ENCODE results near the gene NEU2. TPM values are rescaled to one million over a fixed set of nuclear protein-coding genes. Genes with fewer than 3 reads are reported as not detected.

Gene NEU2
- total RNA-seq, 1 experiment from 2014 or later, result not detected

DNA sequence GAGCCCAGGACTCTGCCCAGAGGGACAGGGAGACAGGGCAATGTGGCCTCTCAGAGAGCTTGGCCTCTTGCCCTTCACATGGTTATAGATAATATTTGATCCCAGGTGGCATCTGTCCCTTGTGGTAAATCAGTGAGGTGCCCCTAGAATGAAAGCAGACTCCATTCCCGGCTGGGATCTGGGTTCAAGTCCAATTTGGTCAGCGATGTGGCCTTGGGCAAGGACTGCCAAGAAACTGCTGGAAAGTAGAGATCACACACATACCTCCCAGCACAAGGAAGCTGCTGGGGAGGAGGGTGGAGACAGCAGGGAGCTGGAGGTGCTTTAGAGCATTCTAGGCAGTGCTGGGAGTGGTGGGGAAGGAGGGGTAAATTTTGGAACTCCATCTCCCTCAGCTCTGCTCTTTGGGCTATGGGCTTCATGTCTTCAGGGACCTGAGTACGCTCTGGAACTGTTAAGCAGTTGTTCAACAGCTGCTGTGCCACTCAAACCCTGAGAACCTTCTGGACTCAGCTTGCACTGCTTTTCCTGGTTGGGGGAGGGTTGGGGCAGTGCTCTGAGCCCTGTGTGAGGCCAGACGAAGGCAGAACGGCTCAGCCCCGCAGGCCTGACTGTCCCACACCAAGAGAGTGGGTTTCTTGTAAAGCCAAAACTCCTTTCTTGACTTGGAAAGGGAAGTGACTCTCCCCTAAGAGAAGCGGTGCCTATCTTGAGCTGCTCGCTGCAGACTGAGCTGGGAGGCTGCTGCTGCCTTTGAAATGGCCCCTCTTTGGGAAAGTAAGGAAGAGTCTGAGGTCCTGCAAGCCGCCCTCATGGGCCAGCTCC, 50.7 kb downstream of the NEU2 start:
- H2BK120ac ChIP-seq (ENCODE audit: low read depth, low read length, poor library complexity, severe bottlenecking), result no peak overlapping the region
- H2BK12ac ChIP-seq (ENCODE audit: insufficient read length, low read depth, low read length), result no peak overlapping the region
- no peaks in the 10 kb centered on the region for H3K27me3 ChIP-seq (ENCODE audit: insufficient read depth, low read length)
- H3K79me1 ChIP-seq (ENCODE audit: insufficient read depth, low read depth, low read length, poor library complexity, severe bottlenecking), result no peaks in the 10 kb centered on the region
- H3K4me1 ChIP-seq (ENCODE audit: insufficient read depth, low read length), result no peaks in the 10 kb centered on the region
- H3K79me2 ChIP-seq (ENCODE audit: insufficient read depth, low read length), result no peaks in the 10 kb centered on the region
- Mint-ChIP-seq H3K27ac (no peak overlapping the region), H3K4me1 (peaks cover 26 to 38% of the 10 kb centered on the region in 2 experiments), H3K4me3 (no peak overlapping the region), H3K27me3 (ENCODE audit: low read depth) (peaks cover 2% of the 10 kb centered on the region; the same call in 1 of the 2 replicates), H3K36me3 (ENCODE audit: insufficient read depth in 1 of 3, low read depth in 3 of 3) (no peaks in the 10 kb centered on the region), H3K9me3 (no peaks in the 10 kb centered on the region)
- H4K5ac ChIP-seq (ENCODE audit: insufficient read length, low read depth, low read length), result no peak overlapping the region
- no peaks in the 10 kb centered on the region for H3K9me3 ChIP-seq (ENCODE audit: control insufficient read depth, low read depth, low read length)
- no peak overlapping the region for H2AK5ac ChIP-seq (ENCODE audit: insufficient read length, low read length)
- H2BK20ac ChIP-seq (ENCODE audit: low read depth, low read length, poor library complexity, severe bottlenecking), result no peak overlapping the region
- no peak overlapping the region for H3T11ph ChIP-seq (ENCODE audit: low read length)
- no peak overlapping the region for H3K14ac ChIP-seq (ENCODE audit: insufficient read depth, low read length)
- no peak overlapping the region for H2BK15ac ChIP-seq (ENCODE audit: low read depth, low read length)
- WGBS (ENCODE audit: extremely low coverage, insufficient read length, low lambda C conversion rate), result no CpG with 5 or more reads among the region's 9 CpGs
- no peak overlapping the region for H3K4ac ChIP-seq (ENCODE audit: low read depth, low read length)
- H3K56ac ChIP-seq (ENCODE audit: insufficient read length, low read depth, low read length), result no peak overlapping the region
- no peaks in the 10 kb centered on the region for H3K23me2 ChIP-seq (ENCODE audit: insufficient read length, low read depth, low read length, poor library complexity, severe bottlenecking)
- no peak overlapping the region for H2BK5ac ChIP-seq (ENCODE audit: insufficient read length, low read length)
- H3K23ac ChIP-seq (ENCODE audit: insufficient read length, low read depth, low read length), result no peak overlapping the region
- no peak overlapping the region for H4K8ac ChIP-seq (replicated peaks; ENCODE audit: insufficient read length, low read depth, low read length)
- TF ChIP-seq, protein P1, sequence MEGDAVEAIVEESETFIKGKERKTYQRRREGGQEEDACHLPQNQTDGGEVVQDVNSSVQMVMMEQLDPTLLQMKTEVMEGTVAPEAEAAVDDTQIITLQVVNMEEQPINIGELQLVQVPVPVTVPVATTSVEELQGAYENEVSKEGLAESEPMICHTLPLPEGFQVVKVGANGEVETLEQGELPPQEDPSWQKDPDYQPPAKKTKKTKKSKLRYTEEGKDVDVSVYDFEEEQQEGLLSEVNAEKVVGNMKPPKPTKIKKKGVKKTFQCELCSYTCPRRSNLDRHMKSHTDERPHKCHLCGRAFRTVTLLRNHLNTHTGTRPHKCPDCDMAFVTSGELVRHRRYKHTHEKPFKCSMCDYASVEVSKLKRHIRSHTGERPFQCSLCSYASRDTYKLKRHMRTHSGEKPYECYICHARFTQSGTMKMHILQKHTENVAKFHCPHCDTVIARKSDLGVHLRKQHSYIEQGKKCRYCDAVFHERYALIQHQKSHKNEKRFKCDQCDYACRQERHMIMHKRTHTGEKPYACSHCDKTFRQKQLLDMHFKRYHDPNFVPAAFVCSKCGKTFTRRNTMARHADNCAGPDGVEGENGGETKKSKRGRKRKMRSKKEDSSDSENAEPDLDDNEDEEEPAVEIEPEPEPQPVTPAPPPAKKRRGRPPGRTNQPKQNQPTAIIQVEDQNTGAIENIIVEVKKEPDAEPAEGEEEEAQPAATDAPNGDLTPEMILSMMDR (conservative IDR thresholded peaks at IDR 0.05), result no peak
- no peak overlapping the region for H3K4me2 ChIP-seq (ENCODE audit: insufficient read depth, insufficient read length, low read length)
- DNase-seq, result no peak
- no peak overlapping the region for H4K91ac ChIP-seq (ENCODE audit: insufficient read length, low read depth, low read length)
- no peaks in the 10 kb centered on the region for H4K20me1 ChIP-seq (ENCODE audit: control insufficient read depth, insufficient read depth, insufficient read length)
- no peak overlapping the region for H3K9ac ChIP-seq (ENCODE audit: extremely low read depth, insufficient read length, low read length)
- H2AFZ ChIP-seq (ENCODE audit: low read length), result no peak overlapping the region
- no peak overlapping the region for H3K27ac ChIP-seq (ENCODE audit: insufficient read length, low read depth, low read length)
- no peak overlapping the region for H3K18ac ChIP-seq (ENCODE audit: insufficient read length, low read depth, low read length)

Measured in H9 (cell line).